ENCODE measurements around the gene C10orf143.
"Not testable (repeated sequence)": the region's sequence is repeated elsewhere in the genome, so short reads cannot be mapped to it uniquely, and the experiment has no call there.

Gene C10orf143

DNA sequence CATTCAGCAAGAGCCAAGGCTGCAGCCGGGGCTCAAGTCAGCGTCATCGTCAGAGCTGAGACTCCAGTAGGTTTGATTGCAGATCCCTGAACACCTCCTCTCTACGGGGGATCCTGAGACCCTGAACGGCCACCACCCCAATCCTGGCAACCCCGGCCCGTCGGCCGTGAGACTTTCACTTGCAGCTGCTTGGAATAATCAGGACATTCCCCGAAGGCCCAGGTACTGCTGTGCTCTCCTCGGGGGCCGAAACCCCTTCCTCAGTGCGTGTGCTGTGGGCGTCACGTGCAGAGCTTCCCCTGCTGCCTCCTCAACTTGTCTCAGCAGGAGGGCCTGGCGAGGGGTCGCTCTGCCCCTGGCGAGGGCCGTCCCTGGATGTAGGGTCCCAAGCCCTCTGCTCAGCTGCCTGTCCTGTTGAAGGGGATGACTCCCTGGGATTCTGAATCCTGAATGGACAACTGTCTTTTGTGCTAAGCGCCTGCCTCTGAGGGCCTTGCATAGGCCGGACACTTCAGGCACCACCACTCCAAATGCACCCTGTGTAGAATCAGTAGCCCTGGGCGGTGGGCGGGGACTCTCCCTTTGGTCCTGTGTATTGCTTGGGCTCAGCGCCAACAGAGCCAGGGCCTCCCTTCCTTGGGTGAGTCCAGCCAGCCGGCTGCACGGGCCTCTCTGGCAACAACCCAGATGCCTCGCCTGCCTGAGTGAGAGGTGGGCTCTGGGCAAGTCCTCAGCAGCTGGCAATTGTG, 82.7 kb downstream of the C10orf143 start:
- no peak for DNase-seq

DNA sequence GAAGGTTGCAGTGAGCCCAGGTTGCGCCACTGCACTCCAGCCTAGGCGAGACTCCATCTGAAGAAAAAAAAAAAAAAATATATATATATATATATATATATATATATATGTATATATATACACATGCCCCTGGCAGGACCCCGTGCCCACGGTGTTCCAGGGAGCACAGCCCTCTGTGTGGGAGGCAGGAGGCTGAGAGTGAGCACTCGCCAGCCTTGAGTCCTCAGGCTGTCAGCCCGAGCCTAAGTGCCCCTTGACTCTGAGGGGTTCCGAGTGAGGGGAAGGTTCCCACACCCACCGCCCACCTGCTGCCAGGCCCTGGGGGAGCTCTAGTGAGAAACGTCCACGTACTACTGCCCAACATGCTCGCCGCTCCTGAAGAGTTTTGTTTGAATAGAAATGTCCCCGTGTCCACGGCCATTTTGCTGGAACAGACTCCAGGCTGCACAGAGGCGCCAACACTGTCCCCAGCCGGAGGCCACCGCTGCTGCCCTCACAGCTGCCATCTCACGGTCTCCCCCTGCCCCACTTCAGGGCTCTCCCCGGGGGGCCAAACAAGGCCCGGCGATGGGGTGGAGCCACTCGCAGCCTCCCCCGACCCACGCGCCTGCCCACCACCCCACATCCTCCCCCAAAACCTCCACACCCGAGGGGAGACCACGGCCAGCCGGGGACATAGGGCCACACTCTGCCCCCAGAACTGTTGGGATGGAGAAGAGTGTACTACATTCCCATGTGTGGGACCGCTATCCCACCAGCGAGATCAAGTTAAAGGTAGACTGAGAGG, 83.8 kb downstream of the C10orf143 start:
- DNase-seq = no peak

DNA sequence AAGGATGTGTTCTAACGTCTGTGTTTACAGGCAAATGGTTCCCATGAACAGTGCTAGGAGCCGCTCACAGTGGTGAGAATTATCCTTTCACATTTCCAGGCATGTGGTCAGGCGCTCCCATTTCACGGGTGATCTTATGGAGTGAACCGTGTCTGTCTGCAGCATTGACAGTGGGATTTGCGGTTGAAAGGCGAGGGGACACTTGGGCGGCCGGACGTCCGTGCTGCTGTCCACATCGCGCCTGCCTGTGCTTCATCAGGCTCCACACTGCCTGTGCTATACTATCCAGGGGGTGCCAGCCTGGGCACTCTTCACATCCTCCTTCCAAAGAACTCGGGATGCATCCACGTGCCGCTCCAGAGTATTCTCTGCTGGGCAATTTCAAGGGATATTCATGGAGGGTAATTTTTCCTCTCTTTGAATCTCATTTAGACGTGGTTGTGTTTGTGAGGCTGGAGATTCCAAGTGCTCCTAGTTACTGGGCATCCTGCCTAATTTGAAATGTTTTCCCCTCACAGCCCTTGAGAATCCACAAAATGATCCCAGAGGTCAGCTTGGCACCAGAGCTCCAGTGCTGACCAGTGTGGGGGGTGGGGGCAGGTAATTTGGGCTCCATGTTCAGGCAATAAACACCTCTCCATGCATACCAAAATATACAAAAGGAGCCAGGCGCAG, 84.7 kb downstream of the C10orf143 start:
- no peak for DNase-seq

DNA sequence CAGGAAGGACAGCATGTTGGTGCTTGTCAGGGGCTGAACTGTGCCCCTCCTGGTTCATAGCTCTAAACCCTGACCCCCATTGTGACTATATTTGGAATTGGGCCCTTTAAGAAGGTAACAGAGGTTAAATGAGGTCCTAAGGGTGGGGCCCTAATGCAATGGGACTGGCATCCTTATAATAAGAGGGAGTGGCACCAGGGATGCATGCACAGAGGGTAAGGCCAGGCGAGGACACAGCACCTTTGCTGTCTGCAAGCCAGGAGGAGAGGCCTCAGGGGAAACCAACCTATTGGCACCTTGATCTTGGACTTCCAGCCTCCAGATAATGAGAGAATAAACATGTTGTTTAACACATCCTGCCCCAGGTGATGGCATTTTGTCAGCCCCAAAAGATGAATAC, 85.3 kb downstream of the C10orf143 start:
- DNase-seq = no peak

DNA sequence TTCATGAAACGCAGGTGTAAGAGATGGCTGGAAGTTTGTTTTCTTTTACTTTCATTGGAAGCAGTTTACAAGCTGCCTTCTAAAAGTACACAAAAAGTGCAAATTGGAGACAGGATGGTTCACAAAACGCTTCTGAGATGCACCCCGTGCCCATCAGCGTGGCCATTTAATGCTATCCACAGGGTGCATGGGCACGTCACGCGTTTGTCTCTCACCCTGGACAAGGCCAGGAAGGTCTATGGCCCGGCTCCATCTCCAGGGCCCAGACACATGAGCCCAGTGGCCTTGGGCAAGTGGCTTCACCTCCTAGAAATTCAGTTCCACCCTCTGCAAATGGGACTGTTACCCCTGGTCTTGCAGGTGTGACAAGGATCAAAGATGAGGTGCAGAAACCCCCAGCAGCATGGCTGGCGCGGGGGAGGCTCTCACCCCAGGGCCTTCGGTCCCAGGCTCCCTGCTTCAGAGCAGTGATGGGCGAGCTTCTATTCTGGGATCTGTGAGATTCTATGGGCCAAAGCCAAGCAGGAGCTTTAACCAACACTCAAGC, 85.8 kb downstream of the C10orf143 start:
- no peak for DNase-seq

DNA sequence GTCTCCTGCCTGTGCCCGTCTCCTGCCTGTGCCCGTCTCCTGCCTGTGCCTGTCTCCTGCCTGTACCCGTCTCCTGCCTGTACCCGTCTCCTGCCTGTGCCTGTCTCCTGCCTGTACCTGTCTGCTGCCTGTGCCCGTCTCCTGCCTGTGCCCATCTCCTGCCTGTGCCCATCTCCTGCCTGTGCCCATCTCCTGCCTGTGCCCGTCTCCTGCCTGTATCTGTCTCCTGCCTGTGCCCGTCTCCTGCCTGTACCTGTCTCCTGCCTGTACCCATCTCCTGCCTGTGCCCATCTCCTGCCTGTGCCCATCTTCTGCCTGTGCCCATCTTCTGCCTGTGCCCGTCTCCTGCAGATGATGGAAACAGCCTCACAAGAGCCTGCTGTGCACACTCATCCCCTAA, 86.3 kb downstream of the C10orf143 start:
- not testable (repeated sequence) for DNase-seq

DNA sequence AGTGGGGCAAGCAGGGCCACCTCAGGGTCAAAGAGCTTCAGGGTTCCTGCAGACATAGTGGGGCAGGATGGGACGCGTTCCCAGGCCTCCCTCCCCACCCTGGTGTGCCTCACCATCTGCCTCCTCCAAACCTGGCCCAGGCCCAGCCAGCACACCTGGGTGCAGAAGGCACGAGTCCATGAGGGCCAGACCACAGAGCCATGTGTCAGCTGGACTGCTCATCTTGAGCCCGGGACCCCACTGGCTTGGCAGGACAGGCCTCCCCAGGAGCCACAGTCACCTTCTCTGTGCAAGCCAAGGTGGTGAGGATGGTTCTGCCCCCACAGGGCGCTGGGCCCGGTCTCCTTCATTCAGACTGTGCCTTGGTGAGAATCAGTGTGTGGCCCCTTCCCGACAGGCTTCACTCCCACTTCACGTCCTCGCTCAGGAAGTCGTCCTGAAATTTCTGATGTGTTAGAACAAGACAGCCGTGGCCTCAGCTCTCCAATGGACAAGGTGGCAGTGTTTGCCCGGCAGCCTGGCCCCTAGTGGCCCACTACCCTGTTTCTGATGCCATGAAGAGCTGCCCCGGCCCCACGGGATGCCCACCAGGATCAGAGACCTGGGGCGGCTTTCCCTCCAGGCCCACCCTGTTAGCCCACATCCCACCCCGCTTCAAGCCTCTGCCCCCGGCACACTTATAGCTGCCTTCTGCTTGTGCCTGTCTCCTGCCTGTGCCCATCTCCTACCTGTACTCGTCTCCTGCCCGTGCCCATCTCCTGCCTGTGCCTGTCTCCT, 87.0 kb downstream of the C10orf143 start:
- no peak for DNase-seq

DNA sequence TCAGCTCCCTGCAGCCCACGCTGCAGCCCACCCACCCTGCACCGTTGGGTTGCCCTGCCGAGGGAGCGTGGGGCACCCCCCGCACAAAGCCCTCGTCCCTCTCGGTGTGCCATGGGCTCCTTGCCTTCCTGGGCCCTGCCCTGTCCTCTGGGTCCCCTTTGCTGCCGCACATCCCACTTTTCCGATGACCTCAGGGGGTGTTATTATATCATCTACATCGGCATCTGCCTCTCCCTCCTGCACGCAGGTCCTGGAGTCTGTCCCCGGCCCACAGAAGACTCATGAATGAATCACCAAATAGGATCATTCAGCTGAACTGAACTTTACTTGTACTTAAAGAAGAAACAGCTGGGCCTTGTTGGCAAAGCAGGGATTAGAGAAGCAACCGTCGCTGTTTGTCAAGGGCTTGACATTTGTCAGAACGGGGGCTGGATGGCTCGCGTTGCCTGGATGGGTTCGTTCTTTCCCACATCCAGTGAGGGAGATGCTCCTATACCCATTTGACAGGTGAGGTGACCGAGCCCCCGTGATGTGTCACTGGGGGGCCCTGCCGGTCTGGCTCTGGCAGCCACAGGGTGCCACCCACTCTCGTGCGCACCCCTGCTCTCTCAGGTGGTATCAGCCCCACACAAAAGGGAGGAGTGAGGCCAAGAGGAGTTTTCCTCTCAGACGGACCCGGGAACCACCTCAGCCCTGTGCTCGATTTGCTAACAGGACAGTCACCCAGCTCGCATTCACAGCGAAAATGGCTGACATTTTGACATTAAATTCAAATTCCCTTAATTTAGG, 87.9 kb downstream of the C10orf143 start:
- DNase-seq = no peak

DNA sequence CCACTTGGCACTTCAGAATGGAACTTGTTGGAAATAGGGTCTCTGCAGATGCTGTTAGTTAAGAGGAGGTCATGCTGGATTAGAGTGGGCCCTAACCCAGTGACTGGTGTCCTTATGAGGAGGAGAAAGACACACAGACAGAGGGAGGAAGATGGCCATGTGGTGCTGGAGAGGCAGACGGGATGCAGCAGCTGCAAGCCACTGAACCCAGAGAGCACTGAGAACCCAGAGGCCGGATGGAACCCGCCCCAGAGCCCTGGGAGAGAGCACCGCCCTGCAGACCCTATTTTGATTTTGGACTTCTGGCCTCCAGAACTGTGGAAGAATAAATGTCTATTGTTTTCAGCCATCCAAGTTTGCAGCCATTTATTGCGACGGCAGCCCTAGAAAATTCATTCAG, 88.5 kb downstream of the C10orf143 start:
- no peak for DNase-seq

DNA sequence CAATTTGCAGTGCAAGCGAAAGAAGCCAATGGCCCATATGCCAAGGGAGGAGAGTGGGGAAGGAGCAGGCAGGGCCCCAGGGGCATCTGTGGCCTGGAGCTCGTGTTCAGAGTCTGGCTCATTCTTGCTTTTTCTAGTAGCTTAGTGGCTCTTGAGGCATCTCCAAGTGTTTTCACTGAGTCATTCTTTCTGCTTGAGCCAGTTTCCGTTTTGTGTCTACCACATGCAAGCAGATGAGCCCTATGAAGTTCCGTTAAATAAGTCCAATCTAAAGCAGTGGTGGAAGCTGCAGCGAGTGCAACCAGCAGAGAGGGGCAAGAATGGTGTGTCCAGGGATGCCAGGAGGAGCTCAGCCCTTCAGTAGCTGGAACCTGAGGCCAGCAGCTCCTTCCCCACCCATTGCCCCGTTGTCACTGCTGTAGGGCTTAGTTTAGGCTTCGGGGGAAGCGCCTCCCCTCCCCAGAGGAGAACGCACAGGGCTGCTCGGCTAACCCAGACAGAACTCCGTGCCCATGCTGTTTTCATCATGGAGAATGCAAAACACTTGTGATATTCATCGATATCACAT, 89.2 kb downstream of the C10orf143 start:
- no peak for DNase-seq

DNA sequence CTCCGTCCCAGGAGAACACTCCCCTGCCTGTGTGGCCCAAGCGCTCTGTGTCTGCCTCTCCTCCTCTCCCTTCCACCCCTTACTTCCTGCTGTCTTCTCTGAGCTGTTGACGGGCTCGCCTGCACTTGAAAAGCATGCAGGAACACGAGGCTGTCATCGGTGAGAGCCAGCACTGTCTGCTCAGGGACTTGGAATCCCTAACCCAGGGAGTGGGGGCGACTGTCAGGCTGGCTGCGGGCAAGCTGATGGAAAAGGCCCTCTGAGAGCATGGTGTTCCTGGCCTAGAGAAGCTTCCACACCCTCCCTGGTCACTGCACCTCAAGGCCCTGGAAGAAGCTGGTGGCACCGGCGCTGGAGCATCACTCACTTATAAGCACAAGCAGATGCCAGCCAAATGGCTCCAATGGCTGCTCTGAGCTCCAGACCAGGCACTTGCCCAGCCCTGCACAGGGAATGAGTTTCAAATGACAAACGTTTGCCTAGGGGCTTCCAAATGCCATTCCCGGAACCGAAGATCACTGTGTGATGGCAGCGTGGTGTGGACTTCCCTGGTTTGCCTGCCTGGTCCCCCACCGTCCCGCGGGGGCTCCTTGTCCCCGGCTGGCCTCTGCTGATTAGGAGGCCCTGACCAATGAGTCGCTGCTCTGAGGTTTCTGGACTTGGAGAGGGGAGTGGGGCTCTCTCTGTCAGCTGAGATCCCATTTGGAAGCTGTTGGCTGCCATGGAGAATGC, 89.8 kb downstream of the C10orf143 start:
- no peak for DNase-seq

DNA sequence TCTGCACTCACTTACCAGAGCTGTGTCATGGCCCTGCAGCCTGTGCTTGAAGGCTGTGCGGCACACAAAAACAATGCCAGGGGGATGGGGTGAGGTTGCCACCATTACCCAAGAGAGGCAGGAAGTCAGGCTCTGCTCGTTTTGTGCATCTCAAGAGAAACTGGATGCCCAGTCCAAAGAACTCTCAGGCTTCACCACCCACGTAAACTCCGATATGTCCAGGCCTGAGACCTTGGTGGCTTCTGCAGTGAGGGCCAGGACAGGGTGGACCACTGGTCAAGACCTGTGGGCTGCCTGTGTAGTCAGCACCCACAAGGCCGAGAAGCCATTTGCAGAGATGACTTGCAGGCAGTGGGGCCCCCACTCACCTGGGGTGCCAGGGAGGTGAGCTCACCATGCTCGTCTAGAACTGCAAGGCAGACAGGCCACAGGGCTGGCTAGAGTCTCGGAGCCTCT, 91.9 kb downstream of the C10orf143 start:
- no peak for DNase-seq

DNA sequence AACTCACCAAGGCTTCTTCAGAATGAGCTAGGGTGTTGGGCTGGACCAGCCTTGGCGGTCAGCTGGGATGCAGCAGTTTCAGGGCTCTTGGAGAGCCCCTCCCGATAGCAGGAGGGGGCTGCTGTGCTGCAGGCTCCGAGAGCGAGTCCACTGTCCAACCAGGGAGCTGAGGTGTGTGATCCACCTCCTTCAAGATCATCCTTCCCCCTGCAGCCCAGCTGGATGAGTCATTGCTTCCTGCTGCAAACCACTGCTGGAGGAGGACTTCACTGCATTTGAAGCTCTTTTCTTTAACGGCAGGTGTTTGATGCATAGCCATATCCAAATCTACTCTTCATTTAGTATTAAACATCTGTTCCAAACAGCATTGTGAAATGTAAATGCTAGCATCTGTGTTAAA, 92.4 kb downstream of the C10orf143 start:
- DNase-seq = no peak

DNA sequence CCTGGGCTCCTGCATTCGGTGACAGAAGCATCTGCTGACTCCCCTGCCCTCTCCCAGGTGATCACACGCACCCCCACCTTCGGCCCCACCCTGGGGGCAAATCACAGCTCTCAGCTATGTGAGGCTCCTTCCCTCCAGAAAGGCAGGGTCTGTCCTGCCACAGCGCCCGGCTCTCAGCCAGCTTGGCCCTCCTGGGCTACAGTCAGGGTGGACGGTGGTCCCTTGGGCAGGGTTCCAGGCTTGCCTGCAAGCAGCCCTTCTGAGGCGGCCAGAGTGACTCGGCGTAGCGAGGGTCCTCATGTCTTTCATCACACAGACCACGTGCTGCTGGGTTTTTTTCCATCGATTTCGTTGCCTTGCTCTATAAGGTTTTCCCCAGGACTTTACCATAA, 93.0 kb downstream of the C10orf143 start:
- no peak for DNase-seq

DNA sequence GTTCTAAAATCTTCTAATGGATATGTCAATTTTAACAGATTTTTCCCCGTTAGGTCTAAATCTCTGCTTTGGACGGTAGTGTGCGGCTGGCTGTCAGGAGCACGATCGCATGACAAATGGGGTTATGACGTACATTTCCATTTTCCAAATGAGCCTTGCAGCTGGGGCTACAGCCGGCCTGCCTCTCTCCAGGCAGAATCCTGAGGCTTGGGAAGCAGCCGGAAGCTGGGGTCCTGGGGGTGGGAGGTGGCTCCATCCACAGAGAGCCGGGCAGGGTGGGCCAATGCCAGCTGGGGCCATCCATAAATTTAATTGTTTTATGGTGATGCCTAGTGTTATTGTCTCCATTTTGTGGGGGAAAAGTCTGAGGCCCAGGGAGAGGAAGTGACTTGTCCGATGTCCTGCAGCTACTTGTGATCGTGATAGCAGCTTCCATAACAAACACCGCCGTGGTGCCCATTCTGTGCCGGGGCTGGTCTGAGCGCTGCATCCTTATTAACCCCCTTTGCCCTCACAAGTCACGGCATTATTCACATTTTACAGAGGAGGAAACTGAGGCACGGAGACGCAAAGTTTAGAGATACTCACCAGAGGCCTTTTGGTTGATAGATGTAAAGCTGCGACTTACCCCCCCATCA, 93.5 kb downstream of the C10orf143 start:
- no peak for DNase-seq

DNA sequence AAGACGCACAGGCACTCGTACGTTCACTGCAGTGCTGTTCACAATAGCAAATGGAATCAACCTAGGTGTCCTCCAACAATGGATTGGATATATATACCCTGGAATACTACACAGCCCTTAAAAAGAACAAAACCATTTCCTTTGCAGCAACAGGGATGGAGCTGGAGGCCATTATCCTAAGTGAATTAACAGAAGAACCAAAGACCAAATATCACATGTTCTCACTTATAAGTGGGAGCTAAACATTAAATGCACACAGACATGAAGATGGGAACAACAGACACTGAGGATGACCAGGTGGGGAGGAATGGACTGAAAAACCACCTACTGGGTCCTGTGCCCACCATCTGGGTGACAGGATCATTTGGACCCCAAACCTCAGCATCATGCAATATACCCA, 94.5 kb downstream of the C10orf143 start:
- DNase-seq = no peak

DNA sequence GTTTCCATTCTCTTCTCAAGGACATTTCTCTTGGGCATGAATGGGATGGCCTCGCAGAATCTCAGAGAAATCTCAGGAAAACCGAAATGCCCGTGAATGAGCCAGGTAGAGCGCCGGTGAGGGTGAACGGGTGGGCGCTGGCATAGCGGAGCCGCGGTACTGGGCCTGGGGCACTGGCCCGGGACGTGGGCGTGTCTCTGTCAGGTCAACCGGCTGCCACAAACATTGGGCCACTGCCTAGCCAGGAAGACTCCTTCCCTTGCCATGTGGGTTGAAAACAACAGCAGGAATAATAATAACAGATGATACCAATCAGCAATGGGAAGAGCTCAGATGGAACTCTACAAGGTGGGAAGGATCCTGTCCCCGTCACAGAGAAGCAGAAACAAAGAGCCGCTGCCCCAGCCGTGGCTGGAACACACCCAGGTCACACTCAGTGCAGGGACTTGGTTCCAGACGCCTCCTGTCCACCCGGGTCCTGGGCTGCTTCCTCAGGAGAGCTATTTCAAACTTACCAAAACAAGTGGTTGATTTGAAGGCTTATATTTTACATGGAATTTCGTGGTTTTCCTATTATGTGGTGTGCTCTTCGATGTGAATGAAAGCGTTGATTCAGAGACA, 95.4 kb downstream of the C10orf143 start:
- DNase-seq = no peak

DNA sequence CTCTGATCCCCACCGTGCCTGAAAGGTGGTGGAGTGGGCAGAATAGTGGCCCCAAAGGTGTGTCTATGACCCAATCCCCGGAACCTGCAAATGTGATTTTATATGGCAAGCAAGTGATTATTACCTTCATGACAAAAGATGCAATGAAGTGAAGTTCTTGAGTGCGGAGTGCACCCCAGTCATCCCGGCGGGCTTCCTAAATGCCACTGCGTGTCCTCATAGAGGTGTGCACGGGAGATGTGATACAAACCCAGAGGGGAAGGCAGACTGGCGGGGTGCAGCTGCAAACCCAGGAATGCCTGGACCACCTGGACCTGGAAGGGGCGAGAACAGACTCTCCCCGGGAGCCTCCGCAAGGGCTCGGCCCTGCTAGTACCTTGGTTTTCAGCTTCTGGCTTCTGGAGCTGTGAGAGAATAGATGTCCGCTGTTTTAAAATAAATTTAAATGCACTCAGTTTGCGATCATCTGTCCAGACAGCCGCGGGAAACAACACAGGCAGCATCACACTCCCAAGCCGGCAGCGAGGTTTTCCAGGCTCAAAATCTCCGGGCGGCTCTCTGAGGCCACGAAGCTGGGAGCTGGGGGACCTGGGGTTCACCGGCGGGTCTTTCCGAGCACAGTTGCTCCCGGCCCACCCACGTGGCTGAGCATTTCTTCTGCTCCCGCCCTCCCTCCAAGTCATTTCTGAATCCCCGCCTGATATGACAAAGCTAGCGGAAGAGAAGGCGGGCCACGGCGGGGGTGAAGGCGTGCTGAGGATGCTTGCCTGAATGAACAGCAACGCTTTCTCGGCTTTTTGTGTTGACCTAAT, 96.2 kb downstream of the C10orf143 start:
- DNase-seq = no peak

All from NCI-H1694 (cell line).